H9 (cell line): ENCODE data around the gene CACNA1G. TPM values are rescaled to one million over a fixed set of nuclear protein-coding genes. Genes with fewer than 3 reads are reported as not detected.

Experiments used
- DNase-seq: peaks from one replicate; pipeline ENCODE4 v3.0.0-alpha.2; 2017
- H2AFZ ChIP-seq: one replicate; pipeline ENCODE4 v1.6.1; 2013; ENCODE audit warnings: mild to moderate bottlenecking, low read length, control low read depth, moderate library complexity
- H2AK5ac ChIP-seq: 2 replicates; pipeline ENCODE4 v1.6.1; 2013; ENCODE audit warnings: low read length, control low read depth, mixed read lengths; ENCODE audit not compliant: insufficient read length
- H2BK120ac ChIP-seq: one replicate; pipeline ENCODE4 v1.6.1; 2013; ENCODE audit warnings: low read depth, mild to moderate bottlenecking, low read length, control low read depth, inconsistent platforms; ENCODE audit not compliant: poor library complexity, severe bottlenecking
- H2BK12ac ChIP-seq: 2 replicates; pipeline ENCODE4 v1.6.1; 2013; ENCODE audit warnings: low read length, control low read depth, mixed read lengths, low read depth; ENCODE audit not compliant: insufficient read length
- H2BK15ac ChIP-seq: 2 replicates; pipeline ENCODE4 v1.6.1; 2013; ENCODE audit warnings: low read depth, low read length, control low read depth
- H2BK20ac ChIP-seq: one replicate; pipeline ENCODE4 v1.6.1; 2013; ENCODE audit warnings: low read depth, mild to moderate bottlenecking, low read length, control low read depth, inconsistent platforms; ENCODE audit not compliant: poor library complexity, severe bottlenecking
- H2BK5ac ChIP-seq: 2 replicates; pipeline ENCODE4 v1.6.1; 2013; ENCODE audit warnings: low read length, control low read depth, mixed read lengths; ENCODE audit not compliant: insufficient read length
- H3K14ac ChIP-seq: 2 replicates; pipeline ENCODE4 v1.6.1; 2013; ENCODE audit warnings: low read length, control low read depth; ENCODE audit not compliant: insufficient read depth
- H3K18ac ChIP-seq: 2 replicates; pipeline ENCODE4 v1.6.1; 2013; ENCODE audit warnings: low read depth, mild to moderate bottlenecking, mixed read lengths, low read length, control low read depth; ENCODE audit not compliant: insufficient read length
- H3K23ac ChIP-seq: 2 replicates; pipeline ENCODE4 v1.6.1; 2013; ENCODE audit warnings: low read length, control low read depth, mixed read lengths, low read depth; ENCODE audit not compliant: insufficient read length
- H3K23me2 ChIP-seq: 2 replicates; pipeline ENCODE4 v1.6.1; 2013; ENCODE audit warnings: low read depth, mild to moderate bottlenecking, mixed read lengths, low read length, control low read depth; ENCODE audit not compliant: insufficient read length, poor library complexity, severe bottlenecking
- H3K27ac ChIP-seq: 2 replicates; pipeline ENCODE4 v1.5.1; 2013; ENCODE audit warnings: low read length, control low read depth, mixed read lengths, low read depth; ENCODE audit not compliant: insufficient read length
- H3K27me3 ChIP-seq: 2 replicates; pipeline ENCODE4 v1.6.1; 2013; ENCODE audit warnings: low read length, control low read depth, inconsistent platforms; ENCODE audit not compliant: insufficient read depth
- H3K4ac ChIP-seq: 2 replicates; pipeline ENCODE4 v1.6.1; 2013; ENCODE audit warnings: low read depth, mild to moderate bottlenecking, control low read depth, inconsistent platforms, low read length, moderate library complexity
- H3K4me1 ChIP-seq: 2 replicates; pipeline ENCODE4 v1.6.1; 2013; ENCODE audit warnings: low read length, control low read depth, inconsistent platforms; ENCODE audit not compliant: insufficient read depth
- H3K4me2 ChIP-seq: 2 replicates; pipeline ENCODE4 v1.6.1; 2013; ENCODE audit warnings: low read length, control low read depth, mixed read lengths; ENCODE audit not compliant: insufficient read length, insufficient read depth
- H3K56ac ChIP-seq: 2 replicates; pipeline ENCODE4 v1.6.1; 2013; ENCODE audit warnings: low read depth, mild to moderate bottlenecking, mixed read lengths, low read length, control low read depth; ENCODE audit not compliant: insufficient read length
- H3K79me1 ChIP-seq: 2 replicates; pipeline ENCODE4 v1.6.1; 2013; ENCODE audit warnings: low read depth, mild to moderate bottlenecking, moderate library complexity, low read length, control low read depth, inconsistent platforms; ENCODE audit not compliant: insufficient read depth, poor library complexity, severe bottlenecking
- H3K79me2 ChIP-seq: 2 replicates; pipeline ENCODE4 v1.6.1; 2013; ENCODE audit warnings: low read length, control low read depth, inconsistent platforms; ENCODE audit not compliant: insufficient read depth
- H3K9ac ChIP-seq: 2 replicates; pipeline ENCODE4 v1.6.1; 2013; ENCODE audit warnings: low read length, control low read depth, mixed read lengths; ENCODE audit not compliant: insufficient read length; ENCODE audit errors: extremely low read depth
- H3K9me3 ChIP-seq: one replicate; pipeline ENCODE4 v1.6.1; 2013; ENCODE audit warnings: low read depth, low read length, inconsistent platforms; ENCODE audit not compliant: control insufficient read depth
- H3T11ph ChIP-seq: one replicate; pipeline ENCODE4 v1.6.1; 2013; ENCODE audit warnings: mild to moderate bottlenecking, low read length, control low read depth, inconsistent platforms
- H4K20me1 ChIP-seq: one replicate; pipeline ENCODE4 v1.6.1; 2013; ENCODE audit not compliant: control insufficient read depth, insufficient read length, insufficient read depth
- H4K5ac ChIP-seq: 2 replicates; pipeline ENCODE4 v1.6.1; 2013; ENCODE audit warnings: low read depth, mild to moderate bottlenecking, mixed read lengths, low read length, control low read depth; ENCODE audit not compliant: insufficient read length
- H4K8ac ChIP-seq: replicated peaks from 2 replicates; pipeline ENCODE4 v1.6.1; 2013; ENCODE audit warnings: low read length, control low read depth, mixed read lengths, low read depth; ENCODE audit not compliant: insufficient read length
- H4K91ac ChIP-seq: 2 replicates; pipeline ENCODE4 v1.6.1; 2013; ENCODE audit warnings: low read depth, mild to moderate bottlenecking, moderate library complexity, mixed read lengths, low read length, control low read depth; ENCODE audit not compliant: insufficient read length
- H3K27ac Mint-ChIP-seq, 3 experiments: 2 replicates in 2 of 3; 3 replicates in 1 of 3; pipeline ENCODE4 v1.8.0; 2020 to 2021; ENCODE audit warnings: mixed read lengths in 3 of 3, mild to moderate bottlenecking in 1 of 3, moderate library complexity in 1 of 3
- H3K27me3 Mint-ChIP-seq: 2 replicates; pipeline ENCODE4 v1.8.0; 2021; ENCODE audit warnings: low read depth, mild to moderate bottlenecking, moderate library complexity, mixed read lengths
- H3K36me3 Mint-ChIP-seq, 3 experiments: 2 replicates in 2 of 3; 3 replicates in 1 of 3; pipeline ENCODE4 v1.8.0; 2020 to 2021; ENCODE audit warnings: low read depth in 3 of 3, mixed read lengths in 3 of 3; ENCODE audit not compliant: insufficient read depth in 1 of 3
- H3K4me1 Mint-ChIP-seq, 2 experiments: 2 replicates each; pipeline ENCODE4 v1.8.0; 2020; ENCODE audit warnings: mixed read lengths in 2 of 2
- H3K4me3 Mint-ChIP-seq, 2 experiments: 2 replicates in 1 of 2; 3 replicates in 1 of 2; pipeline ENCODE4 v1.8.0; 2020 to 2021; ENCODE audit warnings: mild to moderate bottlenecking in 2 of 2, mixed read lengths in 2 of 2, moderate library complexity in 1 of 2
- H3K9me3 Mint-ChIP-seq, 2 experiments: 2 replicates in 1 of 2; 3 replicates in 1 of 2; pipeline ENCODE4 v1.8.0; 2020; ENCODE audit warnings: mild to moderate bottlenecking in 2 of 2, mixed read lengths in 2 of 2, moderate library complexity in 1 of 2
- WGBS: extraction: QIAGEN DNeasy Blood & Tissue Kit; methylation state at CpG from one replicate; pipeline ENCODE4 v1.1.7; 2013; ENCODE audit warnings: missing lambda C conversion rate, low lambda C conversion rate, mixed read lengths; ENCODE audit not compliant: insufficient read length; ENCODE audit errors: extremely low coverage; 5-methylcytosine and 5-hydroxymethylcytosine counted together
- total RNA-seq: library from RNA; stranded (reverse); gene quantifications from 2 replicates; pipeline ENCODE4 v1.2.1, GENCODE V29; 2021
- TF ChIP-seq, protein P1 (sequence below): fragments of 200-600 bp; sonication (generic); conservative IDR thresholded peaks from 3 replicates; pipeline ENCODE4 v1.8.0; 2021; ENCODE audit warnings: antibody characterized with exemption, mild to moderate bottlenecking

CACNA1G gene
- total RNA-seq, 1 experiment from 2014 or later: 1.5 TPM

DNA sequence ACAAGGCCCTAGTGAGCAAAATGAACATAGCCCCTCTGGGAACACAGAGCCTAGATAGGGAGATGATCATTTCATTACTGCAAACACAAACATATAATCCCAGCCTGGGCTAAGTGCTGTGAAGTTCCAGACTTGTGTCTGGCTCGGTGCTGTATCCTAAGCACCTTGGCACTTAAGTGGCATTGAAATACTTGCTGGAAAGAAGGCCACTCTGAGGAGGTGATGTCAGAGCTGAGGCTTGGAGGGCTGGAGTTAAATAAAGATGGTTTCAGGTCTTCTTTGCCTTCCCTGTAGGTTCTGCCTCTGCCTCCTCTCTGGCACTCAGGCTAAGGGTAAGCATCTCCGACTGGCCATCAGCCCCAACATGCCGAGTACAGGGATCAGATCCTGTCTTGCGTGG is 2.4 kb upstream of the CACNA1G start:
- H3K27ac ChIP-seq: no peak overlapping the region
- no peak overlapping the region for H4K8ac ChIP-seq
- TF ChIP-seq, protein P1, sequence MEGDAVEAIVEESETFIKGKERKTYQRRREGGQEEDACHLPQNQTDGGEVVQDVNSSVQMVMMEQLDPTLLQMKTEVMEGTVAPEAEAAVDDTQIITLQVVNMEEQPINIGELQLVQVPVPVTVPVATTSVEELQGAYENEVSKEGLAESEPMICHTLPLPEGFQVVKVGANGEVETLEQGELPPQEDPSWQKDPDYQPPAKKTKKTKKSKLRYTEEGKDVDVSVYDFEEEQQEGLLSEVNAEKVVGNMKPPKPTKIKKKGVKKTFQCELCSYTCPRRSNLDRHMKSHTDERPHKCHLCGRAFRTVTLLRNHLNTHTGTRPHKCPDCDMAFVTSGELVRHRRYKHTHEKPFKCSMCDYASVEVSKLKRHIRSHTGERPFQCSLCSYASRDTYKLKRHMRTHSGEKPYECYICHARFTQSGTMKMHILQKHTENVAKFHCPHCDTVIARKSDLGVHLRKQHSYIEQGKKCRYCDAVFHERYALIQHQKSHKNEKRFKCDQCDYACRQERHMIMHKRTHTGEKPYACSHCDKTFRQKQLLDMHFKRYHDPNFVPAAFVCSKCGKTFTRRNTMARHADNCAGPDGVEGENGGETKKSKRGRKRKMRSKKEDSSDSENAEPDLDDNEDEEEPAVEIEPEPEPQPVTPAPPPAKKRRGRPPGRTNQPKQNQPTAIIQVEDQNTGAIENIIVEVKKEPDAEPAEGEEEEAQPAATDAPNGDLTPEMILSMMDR: no peak
- H3K36me3 Mint-ChIP-seq: no peaks in the 10 kb centered on the region
- peaks cover 24% of the 10 kb centered on the region for H3K27me3 ChIP-seq
- H3K23ac ChIP-seq: no peak overlapping the region
- no peak overlapping the region for H2BK15ac ChIP-seq
- H3T11ph ChIP-seq: no peak overlapping the region
- H3K4me2 ChIP-seq: peak overlapping the region; percentile 74
- H3K27me3 Mint-ChIP-seq: peaks cover 61% of the 10 kb centered on the region
- no peak overlapping the region for H2AFZ ChIP-seq
- no peaks in the 10 kb centered on the region for H3K79me2 ChIP-seq
- H3K79me1 ChIP-seq: no peaks in the 10 kb centered on the region
- H3K18ac ChIP-seq: no peak overlapping the region
- DNase-seq: no peak
- no CpG with 5 or more reads among the region's 4 CpGs for WGBS
- no peak overlapping the region for H2AK5ac ChIP-seq
- no peak overlapping the region for H4K91ac ChIP-seq
- no peaks in the 10 kb centered on the region for H3K9me3 ChIP-seq
- H4K5ac ChIP-seq: no peak overlapping the region
- H3K4ac ChIP-seq: no peak overlapping the region
- no peak overlapping the region for H3K14ac ChIP-seq
- no peak overlapping the region for H3K9ac ChIP-seq
- H3K4me1 ChIP-seq: no peaks in the 10 kb centered on the region; the same call in 1 of the 2 replicates
- H2BK12ac ChIP-seq: no peak overlapping the region
- H3K4me3 Mint-ChIP-seq: peak overlapping the region; percentile 72 to 92; a peak in 3 of 5 replicates
- H2BK20ac ChIP-seq: no peak overlapping the region
- no peaks in the 10 kb centered on the region for H4K20me1 ChIP-seq
- no peak overlapping the region for H2BK120ac ChIP-seq
- H3K56ac ChIP-seq: no peak overlapping the region
- H3K4me1 Mint-ChIP-seq: peaks cover 12 to 24% of the 10 kb centered on the region in 2 experiments
- no peaks in the 10 kb centered on the region for H3K9me3 Mint-ChIP-seq
- no peak overlapping the region for H3K27ac Mint-ChIP-seq
- H3K23me2 ChIP-seq: peaks cover 26% of the 10 kb centered on the region
- no peak overlapping the region for H2BK5ac ChIP-seq
